ENCODE measurements around the gene STEAP1B. TPM values are rescaled to one million over a fixed set of nuclear protein-coding genes. Genes with fewer than 3 reads are reported as not detected.

STEAP1B gene
- total RNA-seq, 2 donors from 2014 or later: 1.2 to 4.1 TPM

- DNase-seq (ENCODE audit: low spot score): no peak
- Mint-ChIP-seq H3K27me3 (peaks cover 3 to 14% of the 10 kb centered on the region in 2 donors), H3K27ac (no peak overlapping the region)
These were observed 112.4 kb downstream of the STEAP1B start for GRCh38 chr7:22387583-22387982.

GRCh38 chr7:22386865-22387264, 113.1 kb downstream of the STEAP1B start:
- Mint-ChIP-seq H3K9me3 (no peaks in the 10 kb centered on the region), H3K4me1 (ENCODE audit: low read depth in 2 of 2) (peaks cover 7 to 8% of the 10 kb centered on the region in 2 donors), H3K27me3 (peaks cover 3 to 14% of the 10 kb centered on the region in 2 donors), H3K4me3 (no peak overlapping the region), H3K27ac (no peak overlapping the region), H3K36me3 (no peaks in the 10 kb centered on the region)
- no peak for DNase-seq (ENCODE audit: low spot score)
- no peak for ATAC-seq

More at GRCh38 chr7:22387583-22387982, 112.4 kb downstream of the STEAP1B start:
- no peak for ATAC-seq
- H3K36me3 Mint-ChIP-seq: no peaks in the 10 kb centered on the region
- H3K4me3 Mint-ChIP-seq: no peak overlapping the region
- H3K4me1 Mint-ChIP-seq (ENCODE audit: low read depth in 2 of 2): peaks cover 7 to 8% of the 10 kb centered on the region in 2 donors
- no peaks in the 10 kb centered on the region for H3K9me3 Mint-ChIP-seq

GRCh38 chr7:22386206-22386858, 113.7 kb downstream of the STEAP1B start:
- Mint-ChIP-seq H3K27ac (no peak overlapping the region), H3K36me3 (no peaks in the 10 kb centered on the region), H3K4me3 (no peak overlapping the region), H3K4me1 (ENCODE audit: low read depth in 2 of 2) (peaks cover 7 to 8% of the 10 kb centered on the region in 2 donors), H3K9me3 (no peaks in the 10 kb centered on the region), H3K27me3 (peaks cover 3 to 17% of the 10 kb centered on the region in 2 donors)
- ATAC-seq: no peak
- no peak for DNase-seq (ENCODE audit: low spot score)

GRCh38 chr7:22385326-22385725, 114.7 kb downstream of the STEAP1B start:
- ATAC-seq: no peak

GRCh38 chr7:22380333-22380732, 119.7 kb downstream of the STEAP1B start:
- DNase-seq (ENCODE audit: low spot score): no peak

More at GRCh38 chr7:22385326-22385725, 114.7 kb downstream of the STEAP1B start:
- no peaks in the 10 kb centered on the region for H3K9me3 Mint-ChIP-seq
- peaks cover under 1 to 3% of the 10 kb centered on the region in 2 donors for H3K4me1 Mint-ChIP-seq (ENCODE audit: low read depth in 2 of 2)
- H3K36me3 Mint-ChIP-seq: no peaks in the 10 kb centered on the region
- no peak for DNase-seq (ENCODE audit: low spot score)
- no peak overlapping the region for H3K27ac Mint-ChIP-seq
- no peak overlapping the region for H3K4me3 Mint-ChIP-seq
- peaks cover 3 to 23% of the 10 kb centered on the region in 2 donors for H3K27me3 Mint-ChIP-seq

GRCh38 chr7:22378199-22378980, 121.6 kb downstream of the STEAP1B start:
- H3K9me3 Mint-ChIP-seq: no peaks in the 10 kb centered on the region
- H3K4me3 Mint-ChIP-seq: no peak overlapping the region
- no peak overlapping the region for H3K27ac Mint-ChIP-seq
- ATAC-seq (no peak), DNase-seq (ENCODE audit: low spot score) (no peak)
- peaks cover 0 to 16% of the 10 kb centered on the region in 2 donors for H3K27me3 Mint-ChIP-seq
- no peaks in the 10 kb centered on the region for H3K36me3 Mint-ChIP-seq
- no peaks in the 10 kb centered on the region for H3K4me1 Mint-ChIP-seq (ENCODE audit: low read depth in 2 of 2)

More at GRCh38 chr7:22380333-22380732, 119.7 kb downstream of the STEAP1B start:
- Mint-ChIP-seq H3K4me3 (no peak overlapping the region), H3K36me3 (no peaks in the 10 kb centered on the region), H3K9me3 (no peaks in the 10 kb centered on the region), H3K27ac (no peak overlapping the region), H3K27me3 (peaks cover 3 to 21% of the 10 kb centered on the region in 2 donors), H3K4me1 (ENCODE audit: low read depth in 2 of 2) (no peaks in the 10 kb centered on the region)
- no peak for ATAC-seq

- no peak overlapping the region for H3K27ac Mint-ChIP-seq
- no peaks in the 10 kb centered on the region for H3K4me1 Mint-ChIP-seq (ENCODE audit: low read depth in 2 of 2)
- no peaks in the 10 kb centered on the region for H3K36me3 Mint-ChIP-seq
- no peak for ATAC-seq
- DNase-seq (ENCODE audit: low spot score): no peak
- peaks cover 0 to 15% of the 10 kb centered on the region in 2 donors for H3K27me3 Mint-ChIP-seq
- H3K9me3 Mint-ChIP-seq: no peaks in the 10 kb centered on the region
- H3K4me3 Mint-ChIP-seq: no peak overlapping the region
These were observed 122.3 kb downstream of the STEAP1B start for GRCh38 chr7:22377703-22378102.

- Mint-ChIP-seq H3K4me3 (no peak overlapping the region), H3K27me3 (peaks cover under 1 to 6% of the 10 kb centered on the region in 2 donors), H3K4me1 (ENCODE audit: low read depth in 2 of 2) (no peaks in the 10 kb centered on the region), H3K9me3 (no peaks in the 10 kb centered on the region), H3K27ac (no peak overlapping the region), H3K36me3 (no peaks in the 10 kb centered on the region)
- DNase-seq (ENCODE audit: low spot score): no peak
- no peak for ATAC-seq
These were observed 124.5 kb downstream of the STEAP1B start for GRCh38 chr7:22375359-22376048.

GRCh38 chr7:22373911-22374310, 126.1 kb downstream of the STEAP1B start:
- Mint-ChIP-seq H3K4me3 (no peak overlapping the region), H3K27me3 (peaks cover 6 to 13% of the 10 kb centered on the region in 2 donors), H3K36me3 (no peaks in the 10 kb centered on the region), H3K9me3 (no peaks in the 10 kb centered on the region), H3K27ac (no peak overlapping the region), H3K4me1 (ENCODE audit: low read depth in 2 of 2) (no peaks in the 10 kb centered on the region)
- no peak for ATAC-seq
- no peak for DNase-seq (ENCODE audit: low spot score)

GRCh38 chr7:22373388-22373787, 126.6 kb downstream of the STEAP1B start:
- Mint-ChIP-seq H3K4me3 (no peak overlapping the region), H3K27me3 (peaks cover 6 to 14% of the 10 kb centered on the region in 2 donors), H3K27ac (no peak overlapping the region), H3K4me1 (ENCODE audit: low read depth in 2 of 2) (no peaks in the 10 kb centered on the region), H3K9me3 (no peaks in the 10 kb centered on the region), H3K36me3 (no peaks in the 10 kb centered on the region)
- no peak for ATAC-seq
- no peak for DNase-seq (ENCODE audit: low spot score)

GRCh38 chr7:22372863-22373262, 127.1 kb downstream of the STEAP1B start:
- Mint-ChIP-seq H3K27ac (no peak overlapping the region), H3K9me3 (no peaks in the 10 kb centered on the region), H3K4me1 (ENCODE audit: low read depth in 2 of 2) (no peaks in the 10 kb centered on the region), H3K4me3 (no peak overlapping the region), H3K36me3 (no peaks in the 10 kb centered on the region), H3K27me3 (peaks cover 6 to 14% of the 10 kb centered on the region in 2 donors)
- DNase-seq (ENCODE audit: low spot score): no peak
- ATAC-seq: peak in 1 of 2 donors; percentile 21

- Mint-ChIP-seq H3K4me3 (no peak overlapping the region), H3K27me3 (peaks cover 6 to 13% of the 10 kb centered on the region in 2 donors), H3K9me3 (no peaks in the 10 kb centered on the region), H3K27ac (no peak overlapping the region), H3K36me3 (no peaks in the 10 kb centered on the region), H3K4me1 (ENCODE audit: low read depth in 2 of 2) (no peaks in the 10 kb centered on the region)
- no peak for ATAC-seq
- no peak for DNase-seq (ENCODE audit: low spot score)
These were observed 128.1 kb downstream of the STEAP1B start for GRCh38 chr7:22371878-22372277.

Measured in natural killer cell treated with Interleukin-12 subunit alpha and Interleukin-12 subunit beta and Interleukin-15 and Interleukin-18, amount 100 ng/mL, for 72 hours (primary cell).